H1 (cell line): ENCODE measurements around the gene FAM111A. TPM values are rescaled to one million over a fixed set of nuclear protein-coding genes. Genes with fewer than 3 reads are reported as not detected.

Source experiments
- CTCF ChIA-PET: fragments of 300-600 bp; sonication (Branson Sonifier 250); formaldehyde crosslinking; loops from one replicate; lab custom pipeline; 2021; ENCODE audit not compliant: partially characterized antibody; lab: Charles Lee
- POLR2A ChIA-PET: fragments of 300-600 bp; sonication (Branson Sonifier 250); formaldehyde crosslinking; loops from one replicate; lab custom pipeline; 2021; ENCODE audit warnings: inconsistent platforms; ENCODE audit not compliant: partially characterized antibody; lab: Charles Lee
- DNase-seq, 2 experiments: peaks; one replicate each; pipeline versions ENCODE4 v3.0.0 to v3.0.0-alpha.2; 2010 to 2022; ENCODE audit warnings: low spot score in 2 of 2, low read depth in 1 of 2, mixed read lengths in 1 of 2
- FAIRE-seq: peaks from 2 replicates; lab custom pipeline; 2011; peaks lifted over from hg19 to GRCh38; lab: Jason Lieb, UNC
- H2AFZ ChIP-seq: 2 replicates; pipeline ENCODE4 v1.8.1; 2012; ENCODE audit warnings: low read length, inconsistent platforms
- H2AK5ac ChIP-seq: 2 replicates; pipeline ENCODE4 v1.6.1; 2013; ENCODE audit warnings: low read depth, low read length
- H2BK120ac ChIP-seq: replicated peaks from 2 replicates; pipeline ENCODE3; 2013; ENCODE audit warnings: low read depth, low read length, inconsistent platforms
- H2BK12ac ChIP-seq: 2 replicates; pipeline ENCODE4 v1.6.1; 2013; ENCODE audit warnings: low read depth, low read length
- H2BK15ac ChIP-seq: 2 replicates; pipeline ENCODE4 v1.6.1; 2013; ENCODE audit warnings: low read length
- H2BK20ac ChIP-seq: 2 replicates; pipeline ENCODE4 v1.6.1; 2013; ENCODE audit warnings: low read length
- H2BK5ac ChIP-seq: 2 replicates; pipeline ENCODE4 v1.6.1; 2013; ENCODE audit warnings: low read depth, low read length
- H3K14ac ChIP-seq: 2 replicates; pipeline ENCODE4 v1.6.1; 2013; ENCODE audit warnings: inconsistent platforms; ENCODE audit not compliant: insufficient read length
- H3K18ac ChIP-seq: 2 replicates; pipeline ENCODE4 v1.6.1; 2013; ENCODE audit warnings: low read length; ENCODE audit errors: extremely low read depth
- H3K23ac ChIP-seq: 2 replicates; pipeline ENCODE4 v1.6.1; 2013; ENCODE audit warnings: inconsistent platforms; ENCODE audit not compliant: insufficient read length
- H3K23me2 ChIP-seq: 2 replicates; pipeline ENCODE4 v1.6.1; 2013; ENCODE audit warnings: low read depth, low read length
- H3K27ac ChIP-seq: 2 replicates; pipeline ENCODE4 v1.6.1; 2011; ENCODE audit warnings: low read depth, low read length, inconsistent platforms
- H3K27me3 ChIP-seq, 4 experiments: replicated peaks in 1 of 4; 1 replicate in 1 of 4; 2 replicates in 3 of 4; pipeline versions ENCODE4 v1.6.1 to v1.8.1; 2011 to 2013; ENCODE audit warnings: low read length in 3 of 4, mild to moderate bottlenecking in 3 of 4, inconsistent platforms in 2 of 4, mixed read lengths in 2 of 4, moderate library complexity in 1 of 4; ENCODE audit not compliant: control insufficient read depth in 3 of 4, insufficient read depth in 3 of 4; ENCODE audit errors: extremely low read depth in 1 of 4
- H3K36me3 ChIP-seq, 4 experiments: 2 replicates each; pipeline versions ENCODE4 v1.6.1 to v1.8.1; 2011 to 2013; ENCODE audit warnings: mild to moderate bottlenecking in 4 of 4, low read length in 3 of 4, moderate library complexity in 2 of 4, control low read depth in 1 of 4, inconsistent platforms in 1 of 4; ENCODE audit not compliant: insufficient read depth in 4 of 4, control insufficient read depth in 2 of 4
- H3K4ac ChIP-seq: replicated peaks from 2 replicates; pipeline ENCODE3; 2013; ENCODE audit warnings: low read length, low read depth, mixed read lengths, inconsistent platforms; ENCODE audit not compliant: insufficient read length
- H3K4me1 ChIP-seq, 4 experiments: replicated peaks in 1 of 4; 1 replicate in 1 of 4; 2 replicates in 3 of 4; pipeline versions ENCODE4 v1.6.1 to v1.8.1; 2011 to 2013; ENCODE audit warnings: low read length in 3 of 4, inconsistent platforms in 2 of 4, mixed read lengths in 1 of 4; ENCODE audit not compliant: insufficient read depth in 4 of 4, control insufficient read depth in 3 of 4
- H3K4me2 ChIP-seq, 2 experiments: 2 replicates each; pipeline versions ENCODE4 v1.6.1 to v1.8.1; 2011 to 2013; ENCODE audit warnings: low read depth in 2 of 2, low read length in 2 of 2, control low read depth in 1 of 2, inconsistent platforms in 1 of 2, mild to moderate bottlenecking in 1 of 2; ENCODE audit not compliant: insufficient read depth in 1 of 2
- H3K4me3 ChIP-seq, 4 experiments: fragments of 200-600, 300-600 bp in 1 of 4; sonication (generic), shearing (Covaris generic), sonication (Bioruptor Twin) in 1 of 4; 2 replicates each; pipeline versions ENCODE4 v1.5.1 to v1.8.1; 2011 to 2016; ENCODE audit warnings: low read length in 4 of 4, low read depth in 3 of 4, control low read depth in 2 of 4, inconsistent platforms in 2 of 4, mild to moderate bottlenecking in 2 of 4, mixed read lengths in 1 of 4, moderate library complexity in 1 of 4; ENCODE audit not compliant: insufficient read depth in 2 of 4; ENCODE audit errors: extremely low read depth in 1 of 4
- H3K56ac ChIP-seq: replicated peaks from 2 replicates; pipeline ENCODE3; 2013; ENCODE audit warnings: low read depth, mild to moderate bottlenecking, mixed read lengths, low read length, inconsistent platforms; ENCODE audit not compliant: insufficient read length
- H3K79me1 ChIP-seq: 2 replicates; pipeline ENCODE4 v1.6.1; 2013; ENCODE audit warnings: low read depth, low read length, control low read depth
- H3K79me2 ChIP-seq, 2 experiments: 2 replicates each; pipeline versions ENCODE4 v1.6.1 to v1.8.1; 2012 to 2013; ENCODE audit warnings: low read length in 2 of 2, mild to moderate bottlenecking in 2 of 2, inconsistent platforms in 1 of 2; ENCODE audit not compliant: insufficient read depth in 2 of 2, control insufficient read depth in 1 of 2
- H3K9ac ChIP-seq, 4 experiments: replicated peaks in 1 of 4; 1 replicate in 1 of 4; 2 replicates in 3 of 4; pipeline versions ENCODE4 v1.6.1 to v1.8.1; 2011 to 2013; ENCODE audit warnings: low read depth in 3 of 4, low read length in 3 of 4, control low read depth in 2 of 4, mild to moderate bottlenecking in 2 of 4, moderate library complexity in 2 of 4, inconsistent platforms in 1 of 4; ENCODE audit errors: extremely low read depth in 1 of 4
- H3K9me3 ChIP-seq, 2 experiments: 2 replicates each; pipeline versions ENCODE4 v1.6.1 to v1.8.1; 2012 to 2013; ENCODE audit warnings: mild to moderate bottlenecking in 2 of 2, moderate library complexity in 2 of 2, control low read depth in 1 of 2, inconsistent platforms in 1 of 2, low read depth in 1 of 2, low read length in 1 of 2, mixed read lengths in 1 of 2; ENCODE audit not compliant: insufficient read depth in 2 of 2
- H4K20me1 ChIP-seq, 2 experiments: replicated peaks in 1 of 2; 2 replicates each; pipeline versions ENCODE3 to v1.8.1; 2011 to 2013; ENCODE audit warnings: inconsistent platforms in 2 of 2, low read length in 2 of 2, mild to moderate bottlenecking in 1 of 2; ENCODE audit not compliant: insufficient read depth in 2 of 2, control insufficient read depth in 1 of 2
- H4K5ac ChIP-seq: 2 replicates; pipeline ENCODE4 v1.6.1; 2013; ENCODE audit warnings: low read length, low read depth, mixed read lengths, inconsistent platforms; ENCODE audit not compliant: insufficient read length
- H4K8ac ChIP-seq: 2 replicates; pipeline ENCODE4 v1.8.0; 2013; ENCODE audit warnings: mild to moderate bottlenecking, moderate library complexity, low read length, inconsistent platforms; ENCODE audit not compliant: insufficient read depth; ENCODE audit errors: extremely low read depth
- H4K91ac ChIP-seq: replicated peaks from 2 replicates; pipeline ENCODE3; 2013; ENCODE audit warnings: low read length, mixed read lengths, inconsistent platforms; ENCODE audit not compliant: insufficient read length
- ATF2 ChIP-seq: IDR thresholded peaks from 2 replicates; pipeline ENCODE4 v1.6.1; 2012; ENCODE audit warnings: low read length, inconsistent platforms
- BCL11A ChIP-seq, 2 experiments: IDR thresholded peaks; one replicate each; pipeline ENCODE4 v1.6.1; 2011; ENCODE audit warnings: low read depth in 2 of 2, low read length in 2 of 2, mild to moderate bottlenecking in 2 of 2
- BRCA1 ChIP-seq: IDR thresholded peaks from 2 replicates; pipeline ENCODE4 v1.6.1; 2012; ENCODE audit warnings: low read depth, low read length, improper control_type of control experiment
- CEBPB ChIP-seq: IDR thresholded peaks from 2 replicates; pipeline ENCODE4 v1.6.1; 2012; ENCODE audit warnings: low read depth, low read length
- CHD2 ChIP-seq: IDR thresholded peaks from 2 replicates; pipeline ENCODE4 v1.6.1; 2012; ENCODE audit warnings: low read length, improper control_type of control experiment
- CREB1 ChIP-seq: IDR thresholded peaks from 2 replicates; pipeline ENCODE4 v1.6.1; 2012; ENCODE audit warnings: inconsistent platforms
- POLR2AphosphoS5 ChIP-seq: IDR thresholded peaks from 2 replicates; pipeline ENCODE4 v1.6.1; 2011; ENCODE audit warnings: low read depth, low read length
- RFX5 ChIP-seq: IDR thresholded peaks from 2 replicates; pipeline ENCODE4 v1.6.1; 2011; ENCODE audit warnings: low read depth, low read length, improper control_type of control experiment, borderline replicate concordance
- TBP ChIP-seq: IDR thresholded peaks from 2 replicates; pipeline ENCODE4 v1.6.1; 2011; ENCODE audit warnings: low read depth, low read length, improper control_type of control experiment
- WGBS, 2 experiments: shearing (Covaris generic) in 1 of 2; methylation state at CpG; one replicate each; pipeline versions ENCODE4 v1.1.6 to v1.1.7; 2013 to 2015; ENCODE audit warnings: low lambda C conversion rate in 2 of 2, mixed read lengths in 2 of 2, inconsistent platforms in 1 of 2, low coverage in 1 of 2, missing lambda C conversion rate in 1 of 2; ENCODE audit not compliant: insufficient replicate concordance in 2 of 2, insufficient coverage in 1 of 2, insufficient read length in 1 of 2; ENCODE audit errors: extremely low coverage in 1 of 2, missing lambda C conversion rate in 1 of 2; 5-methylcytosine and 5-hydroxymethylcytosine counted together
- polyA plus RNA-seq, 7 experiments: library from polyadenylated mRNA; depleted of rRNA in 3 of 7; stranded (reverse) in 5 of 7; unstranded in 2 of 7; fragments of >200 nt in 5 of 7; fragments of 200-250 nt in 2 of 7; gene quantifications; 1 replicate in 5 of 7; 2 replicates in 1 of 7; 4 replicates in 1 of 7; pipeline versions ENCODE4 v1.2.1 to v1.2.3, GENCODE V29; 2011 to 2013; ENCODE audit warnings: missing spikeins in 2 of 7, mixed read lengths in 2 of 7
- total RNA-seq: library from RNA; stranded (reverse); fragmentation: NEBNext Ultra II Directional; extraction: Animal tissue kit (Norgen Biotek cat#: 25700); gene quantifications from 2 replicates; pipeline ENCODE4 v1.2.1, GENCODE V29; 2021

The FAM111A gene
- total and polyA plus RNA-seq, 2 of the 8 experiments (the other 6 are each of a cell fraction or from before 2014, with no cell fraction given), result 10.2 to 29.9 TPM

GRCh38 chr11:59144579-59145345, 2.1 kb downstream of the FAM111A start:
- H4K5ac ChIP-seq, result peak overlapping the region; percentile 15
- peaks cover 2 to 3% of the 10 kb centered on the region in 2 experiments for H4K20me1 ChIP-seq
- TF ChIP-seq ATF2 (0 out of 2 replicates have a peak, but pooled peaks have one; percentile 16), BCL11A (IDR thresholded peaks at IDR 0.05; ENCODE audit: low read depth in 2 of 2, low read length in 2 of 2) (no peak), CREB1 (peak; percentile 10; the same call in 1 of the 2 replicates), TBP (peak; percentile 64; the same call in 1 of the 2 replicates), RFX5 (no peak), CEBPB (no peak), BRCA1 (no peak), POLR2AphosphoS5 (no peak), CHD2 (no peak)

More at GRCh38 chr11:59144579-59145345, 2.1 kb downstream of the FAM111A start:
- Histone ChIP-seq H3K18ac (no peak overlapping the region), H4K8ac (no peak overlapping the region; the same call in 1 of the 2 replicates), H3K56ac (no peak overlapping the region), H2BK20ac (no peak overlapping the region), H2BK15ac (0 out of 2 replicates have a peak overlapping the region, but pooled peaks have one; percentile 32), H2BK12ac (0 out of 2 replicates have a peak overlapping the region, but pooled peaks have one; percentile 42), H3K4me3 (peak overlapping the region; percentile 37 to 75 (median 48)), H4K91ac (peak overlapping the region; percentile 14), H3K4me1 (peaks cover 0 to 8% (median 0%) of the 10 kb centered on the region in 4 experiments; a peak in 4 of 7 replicates), H3K4me2 (peak overlapping the region; percentile 54 to 69), H3K79me2 (peaks cover 0 to 10% of the 10 kb centered on the region in 2 experiments; a peak in 2 of 4 replicates), H3K23ac (no peak overlapping the region), H2AFZ (no peak overlapping the region), H3K27me3 (no peaks in the 10 kb centered on the region; a peak in 1 of 7 replicates), H2BK5ac (peak overlapping the region; percentile 66), H2BK120ac (no peak overlapping the region), H3K27ac (peak overlapping the region; percentile 20; the same call in 1 of the 2 replicates), H3K14ac (no peak overlapping the region), H3K9ac (peak overlapping the region; percentile 26 to 79 (median 32); a peak in 6 of 7 replicates), H3K23me2 (peaks cover 6% of the 10 kb centered on the region; the same call in 1 of the 2 replicates), H3K79me1 (no peaks in the 10 kb centered on the region), H3K36me3 (peaks cover 0 to 10% (median 2%) of the 10 kb centered on the region in 4 experiments; a peak in 6 of 8 replicates), H3K4ac (peak overlapping the region; percentile 80), H2AK5ac (no peak overlapping the region), H3K9me3 (no peaks in the 10 kb centered on the region)
- FAIRE-seq (peak; percentile 87), DNase-seq (peak; percentile 70 to 87)
- WGBS, 2 experiments, result 1% methylated on average over 38 of the region's 39 CpGs; no CpG with 5 or more reads in 1 of the 2 experiments
- POLR2A ChIA-PET, result interaction anchor here (0.7 to 2.2 kb wide), 12 partner anchors 13 to 566 kb away, joined by 3 to 15 read pairs (median 4); partner anchors contain the start of genes DTX4, FAM111B and ZFP91
- CTCF ChIA-PET, result interaction anchor here (0.6 to 6.1 kb wide), 11 partner anchors 9 to 490 kb away, joined by 3 to 65 read pairs (median 4); partner anchors contain the start of gene DTX4
